ENCODE data around the gene AIMP2.
A peak's percentile ranks its signal among the peaks of the same experiment; 100 is the strongest.

Gene AIMP2

GRCh38 chr7:6012355-6013104 lies 3.5 kb downstream of the AIMP2 start:
- no peak for TF ChIP-seq TAF1 (IDR thresholded peaks at IDR 0.05; ENCODE audit: borderline replicate concordance, low read depth, low read length)
- TF ChIP-seq POLR2A (IDR thresholded peaks at IDR 0.05; ENCODE audit: low read depth, low read length) = no peak
- TF ChIP-seq POLR2AphosphoS5 (IDR thresholded peaks at IDR 0.05; ENCODE audit: low read depth, low read length) = no peak
- FAIRE-seq (no peak), DNase-seq (ENCODE audit: insufficient read length) (no peak)

GRCh38 chr7:6015917-6016652 lies 7.0 kb downstream of the AIMP2 start:
- no peak for TF ChIP-seq POLR2A (IDR thresholded peaks at IDR 0.05; ENCODE audit: low read depth, low read length)
- no peak for TF ChIP-seq POLR2AphosphoS5 (IDR thresholded peaks at IDR 0.05; ENCODE audit: low read depth, low read length)
- no peak for TF ChIP-seq TAF1 (IDR thresholded peaks at IDR 0.05; ENCODE audit: borderline replicate concordance, low read depth, low read length)
- DNase-seq (ENCODE audit: insufficient read length) (no peak), FAIRE-seq (no peak)

- no peak for FAIRE-seq
Observed at GRCh38 chr7:6016653-6016966, 7.5 kb downstream of the AIMP2 start.

DNA sequence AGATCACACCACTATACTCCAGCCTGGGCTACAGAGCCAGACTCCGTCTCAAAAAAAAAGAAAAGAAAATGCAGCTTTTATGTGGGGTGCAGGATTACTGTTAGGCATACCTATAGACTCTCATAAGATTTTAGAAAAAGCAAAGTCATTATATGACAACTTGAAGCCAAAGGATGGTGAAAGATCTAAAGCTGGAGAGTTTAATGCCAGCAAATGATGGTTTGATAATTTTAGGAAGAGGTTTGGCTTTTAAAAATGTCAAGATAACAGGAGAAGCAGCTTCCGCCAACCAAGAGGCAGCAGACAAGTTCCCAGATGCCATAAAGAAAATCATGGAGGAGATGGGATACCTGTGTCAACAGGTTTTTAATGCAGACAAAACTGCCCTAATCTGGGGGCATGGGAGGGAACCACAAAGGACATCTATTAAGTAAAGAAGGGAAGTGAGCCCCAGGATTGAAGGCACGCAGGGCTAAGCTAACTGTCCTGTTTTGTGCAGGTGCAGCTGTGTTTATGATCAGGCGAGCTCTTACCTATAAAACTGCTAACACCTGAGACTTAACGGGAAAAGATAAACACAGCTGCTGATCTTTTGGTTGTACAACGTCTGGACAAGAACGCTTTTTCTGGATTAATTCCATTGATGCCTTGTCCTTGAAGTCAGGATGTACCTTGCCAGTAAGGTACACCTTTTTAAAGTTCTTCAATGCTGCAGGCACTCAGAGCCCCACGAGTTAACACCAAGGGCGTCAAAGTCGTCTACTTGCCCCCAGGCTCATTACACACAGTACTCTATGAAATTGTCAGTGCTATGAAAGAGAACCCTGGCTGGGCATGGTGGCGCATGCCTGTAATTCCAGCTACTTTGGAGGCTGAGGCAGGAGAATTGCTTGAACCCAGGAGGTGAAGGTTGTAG lies 11.6 kb downstream of the AIMP2 start:
- TF ChIP-seq TAF1 (IDR thresholded peaks at IDR 0.05; ENCODE audit: borderline replicate concordance, low read depth, low read length) (no peak), POLR2AphosphoS5 (IDR thresholded peaks at IDR 0.05; ENCODE audit: low read depth, low read length) (no peak)
- FAIRE-seq (no peak), DNase-seq (ENCODE audit: insufficient read length) (no peak)

More at GRCh38 chr7:6016653-6016966, 7.5 kb downstream of the AIMP2 start:
- TF ChIP-seq POLR2A (IDR thresholded peaks at IDR 0.05; ENCODE audit: low read depth, low read length) (no peak), POLR2AphosphoS5 (IDR thresholded peaks at IDR 0.05; ENCODE audit: low read depth, low read length) (no peak), TAF1 (IDR thresholded peaks at IDR 0.05; ENCODE audit: borderline replicate concordance, low read depth, low read length) (no peak)
- no peak for DNase-seq (ENCODE audit: insufficient read length)

GRCh38 chr7:6022707-6023106 lies 13.6 kb downstream of the AIMP2 start:
- FAIRE-seq = no peak
- no peak for DNase-seq (ENCODE audit: insufficient read length)
- TF ChIP-seq POLR2A (IDR thresholded peaks at IDR 0.05; ENCODE audit: low read depth, low read length) = no peak
- no peak for TF ChIP-seq TAF1 (IDR thresholded peaks at IDR 0.05; ENCODE audit: borderline replicate concordance, low read depth, low read length)
- no peak for TF ChIP-seq POLR2AphosphoS5 (IDR thresholded peaks at IDR 0.05; ENCODE audit: low read depth, low read length)

GRCh38 chr7:6023974-6024435 lies 14.9 kb downstream of the AIMP2 start:
- TF ChIP-seq POLR2AphosphoS5 (IDR thresholded peaks at IDR 0.05; ENCODE audit: low read depth, low read length) = 0 out of 2 replicates have a peak, but pooled peaks have one; percentile 48
- TF ChIP-seq TAF1 (IDR thresholded peaks at IDR 0.05; ENCODE audit: borderline replicate concordance, low read depth, low read length) = no peak
- TF ChIP-seq POLR2A (IDR thresholded peaks at IDR 0.05; ENCODE audit: low read depth, low read length) = 0 out of 2 replicates have a peak, but pooled peaks have one; percentile 23
- no peak for FAIRE-seq
- DNase-seq (ENCODE audit: insufficient read length) = no peak

DNA sequence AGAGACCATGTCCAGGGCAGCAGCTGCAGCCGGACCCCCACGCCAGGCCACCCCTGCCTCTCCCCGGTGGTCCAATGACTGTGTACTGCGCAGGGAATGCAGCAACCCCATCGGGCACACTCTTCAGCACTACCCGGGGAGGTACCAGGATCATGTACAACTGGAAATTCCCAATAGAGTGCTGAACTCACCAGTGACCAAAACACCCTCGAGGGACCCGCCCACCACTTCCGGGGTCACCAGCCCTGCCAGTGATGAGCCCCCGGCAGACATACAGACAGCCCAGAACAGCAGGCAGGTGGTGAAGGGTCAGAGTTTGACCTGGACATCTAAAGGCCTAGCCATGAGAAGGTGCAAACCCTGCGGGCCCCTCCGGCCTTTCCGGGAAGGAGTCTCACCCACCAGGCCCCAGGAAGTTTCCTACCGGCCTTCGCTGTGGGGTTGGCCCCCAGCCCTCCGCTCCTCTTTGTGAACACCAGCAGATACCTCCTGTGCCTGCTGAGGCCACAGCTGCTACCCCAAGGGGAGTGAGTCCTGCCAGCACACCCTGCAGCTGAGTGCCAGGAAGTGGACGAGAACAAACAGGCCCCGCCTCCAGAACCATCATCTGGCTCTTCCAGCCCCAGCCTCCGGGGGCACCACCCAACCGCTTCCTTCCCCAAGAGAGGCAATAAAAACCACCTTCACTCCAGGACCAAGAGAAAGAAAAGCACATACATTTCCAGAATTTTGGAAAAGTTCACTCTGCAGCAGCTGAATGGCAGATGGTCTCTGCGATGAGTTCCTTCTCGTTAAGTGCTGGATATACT lies 17.1 kb downstream of the AIMP2 start:
- TF ChIP-seq POLR2A (IDR thresholded peaks at IDR 0.05; ENCODE audit: low read depth, low read length) (peak; percentile 22; the same call in 1 of the 2 replicates), POLR2AphosphoS5 (IDR thresholded peaks at IDR 0.05; ENCODE audit: low read depth, low read length) (no peak), TAF1 (IDR thresholded peaks at IDR 0.05; ENCODE audit: borderline replicate concordance, low read depth, low read length) (no peak)
- peak; percentile 36 for FAIRE-seq

GRCh38 chr7:6026820-6027311 lies 17.8 kb downstream of the AIMP2 start:
- FAIRE-seq = no peak
- TF ChIP-seq POLR2A (IDR thresholded peaks at IDR 0.05; ENCODE audit: low read depth, low read length) (no peak), POLR2AphosphoS5 (IDR thresholded peaks at IDR 0.05; ENCODE audit: low read depth, low read length) (no peak), TAF1 (IDR thresholded peaks at IDR 0.05; ENCODE audit: borderline replicate concordance, low read depth, low read length) (no peak)
- no peak for DNase-seq (ENCODE audit: insufficient read length)

More for the DNA sequence above, 17.1 kb downstream of the AIMP2 start:
- DNase-seq (ENCODE audit: insufficient read length) = peak; percentile 60

- FAIRE-seq = no peak
- DNase-seq (ENCODE audit: insufficient read length) = no peak
- TF ChIP-seq POLR2AphosphoS5 (IDR thresholded peaks at IDR 0.05; ENCODE audit: low read depth, low read length) (no peak), POLR2A (IDR thresholded peaks at IDR 0.05; ENCODE audit: low read depth, low read length) (no peak), TAF1 (IDR thresholded peaks at IDR 0.05; ENCODE audit: borderline replicate concordance, low read depth, low read length) (no peak)
Observed at GRCh38 chr7:6027806-6028365, 18.8 kb downstream of the AIMP2 start.

- FAIRE-seq (no peak), DNase-seq (ENCODE audit: insufficient read length) (no peak)
- TF ChIP-seq POLR2A (IDR thresholded peaks at IDR 0.05; ENCODE audit: low read depth, low read length) (no peak), POLR2AphosphoS5 (IDR thresholded peaks at IDR 0.05; ENCODE audit: low read depth, low read length) (no peak), TAF1 (IDR thresholded peaks at IDR 0.05; ENCODE audit: borderline replicate concordance, low read depth, low read length) (no peak)
Observed at GRCh38 chr7:6028563-6028962, 19.5 kb downstream of the AIMP2 start.

Data from GM12892 (cell line).